Regular cardiac myocyte (primary cell): Measurements from ENCODE around the gene SFTPA1. TPM values are rescaled to one million over a fixed set of nuclear protein-coding genes. Genes with fewer than 3 reads are reported as not detected.

ENCODE experiments used
- total RNA-seq: library from RNA; depleted of rRNA; stranded (reverse); fragments of >200 nt; gene quantifications from 2 replicates; pipeline ENCODE4 v1.2.3, GENCODE V29; 2014

The SFTPA1 gene
- total RNA-seq: not detected in 2 replicates

DNA sequence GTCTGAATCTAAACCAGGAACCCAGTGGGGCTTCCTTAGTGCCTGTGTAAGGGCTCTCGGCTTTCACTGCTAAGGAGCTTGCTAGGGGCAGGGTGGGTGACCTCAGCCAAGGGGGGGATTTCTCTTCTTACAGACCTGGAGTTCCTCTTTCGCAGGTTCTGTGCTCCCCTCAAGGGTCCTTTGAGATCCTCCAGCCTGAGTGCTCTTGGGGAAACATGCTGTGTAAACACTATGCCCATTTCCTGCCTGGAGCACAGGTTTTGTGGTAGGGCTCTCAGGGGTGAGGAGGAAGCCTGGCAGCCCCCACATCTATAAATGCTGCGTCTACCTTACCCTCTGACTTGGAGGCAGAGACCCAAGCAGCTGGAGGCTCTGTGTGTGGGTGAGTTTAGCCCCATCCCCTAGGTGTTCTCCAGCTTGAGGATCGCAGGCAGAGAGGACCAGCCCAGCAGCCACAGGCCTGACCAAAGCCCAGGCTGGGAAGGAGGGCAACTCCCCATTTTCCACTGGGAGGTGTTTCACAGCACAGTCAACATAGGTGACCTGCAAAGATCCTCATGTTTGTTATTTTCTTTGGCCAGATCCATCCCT lies at the start of gene SFTPA1:
SFTPA1 (plus strand) TSS at position 339 of the 591 bp plus-strand sequence. CDS start 887 bp downstream, outside the sequence.

Other genes with a start within 250 kb of the SFTPA1 start
- gene ZCCHC24, start 165.3 kb upstream of the SFTPA1 start, total RNA-seq: 11.6 and 15.0 TPM in 2 replicates
- 0.28 and 0.77 TPM in 2 replicates for gene EIF5AL1, start 98.4 kb upstream of the SFTPA1 start, total RNA-seq
- not detected in 2 replicates for gene SFTPA2, start 50.5 kb upstream of the SFTPA1 start, total RNA-seq
- gene NUTM2B, start 92.3 kb downstream of the SFTPA1 start, total RNA-seq: 0.19 and 0.28 TPM in 2 replicates
- gene NUTM2E, start 215.8 kb downstream of the SFTPA1 start, total RNA-seq: under 0.01 TPM in 1 of 2 replicates, not detected in the other